ENCODE results near the gene AKT2. TPM values are rescaled to one million over a fixed set of nuclear protein-coding genes. Genes with fewer than 3 reads are reported as not detected.
"Not testable (repeated sequence)": the region's sequence is repeated elsewhere in the genome, so short reads cannot be mapped to it uniquely, and the experiment has no call there.

The AKT2 gene
- 148 and 149 TPM in 2 replicates for total RNA-seq

GRCh38 chr19:40284501-40285352 lies at the start of gene AKT2:
TSS of gene AKT2 (minus strand) at chr19:40285345. CDS start at chr19:40265267, 20,078 bp downstream.
- H3K27ac Mint-ChIP-seq: peak within 1 kb of the TSS; percentile 99
- no peaks in the 10 kb centered on the region for H3K9me3 Mint-ChIP-seq
- peaks cover 36% of the 10 kb centered on the region for H3K4me1 Mint-ChIP-seq (ENCODE audit: low read depth)
- DNase-seq (ENCODE audit: low spot score): peak; percentile 38
- H3K4me3 Mint-ChIP-seq (ENCODE audit: low read depth): peak within 1 kb of the TSS; percentile 89
- H3K27me3 Mint-ChIP-seq (ENCODE audit: low read depth): no peaks in the 10 kb centered on the region
- intact Hi-C loops (cut with micrococcal nuclease): loop anchor here (1.0 to 10.0 kb wide), 4 partner anchors 141 to 520 kb away; partner anchors contain the start of genes LTBP4 and SERTAD1
- peaks cover 5% of the 10 kb centered on the region for H3K36me3 Mint-ChIP-seq (ENCODE audit: low read depth)

- H3K4me3 Mint-ChIP-seq (ENCODE audit: low read depth); DNase-seq (ENCODE audit: low spot score); H3K27ac Mint-ChIP-seq; intact Hi-C loops (cut with micrococcal nuclease); H3K4me1 Mint-ChIP-seq (ENCODE audit: low read depth); H3K27me3 Mint-ChIP-seq (ENCODE audit: low read depth); H3K9me3 Mint-ChIP-seq: not testable (repeated sequence)
- H3K36me3 Mint-ChIP-seq (ENCODE audit: low read depth): peaks cover 41% of the 10 kb centered on the region
Measured at GRCh38 chr19:40333083-40333482, 47.9 kb upstream of the AKT2 start.

DNA sequence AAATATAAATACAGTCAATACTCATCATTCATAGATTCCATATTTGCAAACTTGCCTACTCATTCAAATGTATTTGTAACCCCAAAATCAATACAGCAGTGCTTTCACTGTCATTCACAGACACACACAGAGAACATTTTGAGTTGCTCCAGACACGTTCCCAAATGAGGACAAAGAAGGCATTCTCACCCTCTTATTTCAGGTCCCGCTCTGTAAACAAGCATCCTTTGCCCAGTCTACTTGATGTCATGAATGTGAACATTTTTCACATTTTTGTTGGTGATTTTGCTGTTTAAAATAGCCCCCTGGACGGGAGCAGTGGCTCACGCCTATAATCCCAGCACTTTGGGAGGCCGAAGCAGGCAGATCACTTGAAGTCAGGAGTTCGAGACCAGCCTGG lies 47.5 kb upstream of the AKT2 start:
- Mint-ChIP-seq H3K4me1 (ENCODE audit: low read depth) (no peaks in the 10 kb centered on the region), H3K4me3 (ENCODE audit: low read depth) (no peak overlapping the region), H3K27ac (no peak overlapping the region), H3K36me3 (ENCODE audit: low read depth) (peaks cover 41% of the 10 kb centered on the region), H3K27me3 (ENCODE audit: low read depth) (no peaks in the 10 kb centered on the region), H3K9me3 (no peaks in the 10 kb centered on the region)
- DNase-seq (ENCODE audit: low spot score): no peak
- intact Hi-C loops (cut with micrococcal nuclease): no loop called here

DNA sequence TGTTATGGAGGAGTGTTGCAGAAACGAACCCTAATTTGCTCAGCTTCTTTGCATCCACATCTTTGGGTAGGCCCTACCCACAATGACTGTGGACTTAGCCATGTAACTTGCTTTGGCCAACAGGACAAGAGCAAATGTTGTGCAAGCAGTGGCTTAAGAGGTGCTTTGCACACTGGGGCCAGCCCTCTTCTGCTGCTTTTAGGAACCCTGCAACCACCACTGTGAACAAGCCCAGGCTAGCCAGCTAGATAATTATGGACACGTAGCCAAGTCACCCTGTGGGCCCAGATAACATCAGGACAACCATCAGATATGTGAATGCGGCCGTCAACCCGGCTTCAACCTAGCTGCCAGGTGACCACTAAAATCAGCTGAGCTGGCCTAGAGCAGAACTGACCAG lies 45.9 kb upstream of the AKT2 start:
- no peak for DNase-seq (ENCODE audit: low spot score)
- Mint-ChIP-seq H3K4me3 (ENCODE audit: low read depth) (no peak overlapping the region), H3K36me3 (ENCODE audit: low read depth) (peaks cover 48% of the 10 kb centered on the region), H3K27ac (no peak overlapping the region), H3K9me3 (no peaks in the 10 kb centered on the region), H3K4me1 (ENCODE audit: low read depth) (no peaks in the 10 kb centered on the region), H3K27me3 (ENCODE audit: low read depth) (no peaks in the 10 kb centered on the region)
- intact Hi-C loops (cut with micrococcal nuclease): no loop called here

- DNase-seq (ENCODE audit: low spot score): no peak
- H3K4me1 Mint-ChIP-seq (ENCODE audit: low read depth): no peaks in the 10 kb centered on the region
- H3K4me3 Mint-ChIP-seq (ENCODE audit: low read depth): no peak overlapping the region
- H3K9me3 Mint-ChIP-seq: no peaks in the 10 kb centered on the region
- intact Hi-C loops (cut with micrococcal nuclease): no loop called here
- H3K36me3 Mint-ChIP-seq (ENCODE audit: low read depth): peaks cover 65% of the 10 kb centered on the region
- no peak overlapping the region for H3K27ac Mint-ChIP-seq
- no peaks in the 10 kb centered on the region for H3K27me3 Mint-ChIP-seq (ENCODE audit: low read depth)
Measured at GRCh38 chr19:40326201-40326600, 41.1 kb upstream of the AKT2 start.

- Mint-ChIP-seq H3K27me3 (ENCODE audit: low read depth) (no peaks in the 10 kb centered on the region), H3K9me3 (no peaks in the 10 kb centered on the region), H3K36me3 (ENCODE audit: low read depth) (peaks cover 60% of the 10 kb centered on the region), H3K27ac (no peak overlapping the region), H3K4me3 (ENCODE audit: low read depth) (no peak overlapping the region), H3K4me1 (ENCODE audit: low read depth) (no peaks in the 10 kb centered on the region)
- DNase-seq (ENCODE audit: low spot score): no peak
- intact Hi-C loops (cut with micrococcal nuclease): no loop called here
Measured at GRCh38 chr19:40323705-40324104, 38.6 kb upstream of the AKT2 start.

GRCh38 chr19:40322951-40323615 lies 37.9 kb upstream of the AKT2 start:
- Mint-ChIP-seq H3K4me3 (ENCODE audit: low read depth) (no peak overlapping the region), H3K27me3 (ENCODE audit: low read depth) (no peaks in the 10 kb centered on the region), H3K9me3 (no peaks in the 10 kb centered on the region), H3K4me1 (ENCODE audit: low read depth) (no peaks in the 10 kb centered on the region), H3K27ac (no peak overlapping the region), H3K36me3 (ENCODE audit: low read depth) (peaks cover 56% of the 10 kb centered on the region)
- DNase-seq (ENCODE audit: low spot score): no peak
- intact Hi-C loops (cut with micrococcal nuclease): no loop called here

DNA sequence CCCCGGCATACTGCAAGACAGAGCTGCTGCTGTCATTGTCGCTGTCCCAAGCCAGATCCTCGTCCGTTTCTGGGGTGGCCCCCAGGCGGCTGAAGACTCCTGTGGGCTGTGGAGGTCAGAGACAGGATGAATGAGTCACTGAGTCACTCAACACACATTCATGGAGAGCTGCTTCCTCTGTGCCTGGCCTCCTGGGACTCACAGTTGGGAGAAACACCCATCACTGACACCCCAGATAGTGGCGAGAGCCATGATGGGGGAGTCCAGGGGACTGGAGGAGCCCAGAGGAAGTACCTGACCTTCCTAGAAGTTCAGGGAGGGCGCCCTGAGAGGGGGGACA lies 37.1 kb upstream of the AKT2 start:
- Mint-ChIP-seq H3K27ac (no peak overlapping the region), H3K4me3 (ENCODE audit: low read depth) (no peak overlapping the region), H3K9me3 (no peaks in the 10 kb centered on the region), H3K4me1 (ENCODE audit: low read depth) (no peaks in the 10 kb centered on the region), H3K27me3 (ENCODE audit: low read depth) (no peaks in the 10 kb centered on the region), H3K36me3 (ENCODE audit: low read depth) (peaks cover 51% of the 10 kb centered on the region)
- no peak for DNase-seq (ENCODE audit: low spot score)
- intact Hi-C loops (cut with micrococcal nuclease): no loop called here

- H3K4me1 Mint-ChIP-seq (ENCODE audit: low read depth): no peaks in the 10 kb centered on the region
- no peaks in the 10 kb centered on the region for H3K27me3 Mint-ChIP-seq (ENCODE audit: low read depth)
- H3K9me3 Mint-ChIP-seq: no peaks in the 10 kb centered on the region
- intact Hi-C loops (cut with micrococcal nuclease): no loop called here
- no peak overlapping the region for H3K27ac Mint-ChIP-seq
- H3K36me3 Mint-ChIP-seq (ENCODE audit: low read depth): peaks cover 50% of the 10 kb centered on the region
- no peak for DNase-seq (ENCODE audit: low spot score)
- H3K4me3 Mint-ChIP-seq (ENCODE audit: low read depth): no peak overlapping the region
Measured at GRCh38 chr19:40321566-40322270, 36.6 kb upstream of the AKT2 start.

GRCh38 chr19:40321076-40321475 lies 35.9 kb upstream of the AKT2 start:
- Mint-ChIP-seq H3K27me3 (ENCODE audit: low read depth) (no peaks in the 10 kb centered on the region), H3K4me1 (ENCODE audit: low read depth) (no peaks in the 10 kb centered on the region), H3K9me3 (no peaks in the 10 kb centered on the region), H3K27ac (no peak overlapping the region), H3K36me3 (ENCODE audit: low read depth) (peaks cover 46% of the 10 kb centered on the region), H3K4me3 (ENCODE audit: low read depth) (no peak overlapping the region)
- intact Hi-C loops (cut with micrococcal nuclease): no loop called here
- no peak for DNase-seq (ENCODE audit: low spot score)

DNA sequence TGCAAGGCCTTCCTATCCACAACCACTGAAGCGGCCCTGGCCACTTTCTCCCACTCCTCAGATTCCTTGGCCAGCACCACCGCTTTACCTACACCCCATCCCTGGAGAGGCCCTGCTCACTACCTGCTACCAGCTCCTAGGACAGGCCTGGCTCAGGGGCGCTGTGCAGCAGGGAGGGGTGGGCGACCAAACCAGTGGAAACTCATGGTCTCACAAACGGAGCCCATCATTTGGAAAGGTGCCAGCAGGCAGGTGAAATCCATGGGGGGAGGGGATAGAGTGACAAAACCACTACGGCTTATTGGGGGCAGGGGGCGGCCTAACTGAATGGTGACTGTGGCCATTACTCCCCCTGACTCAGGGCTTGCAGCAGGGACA lies 35.4 kb upstream of the AKT2 start:
- DNase-seq (ENCODE audit: low spot score): no peak
- H3K9me3 Mint-ChIP-seq: no peaks in the 10 kb centered on the region
- no peaks in the 10 kb centered on the region for H3K27me3 Mint-ChIP-seq (ENCODE audit: low read depth)
- peaks cover 41% of the 10 kb centered on the region for H3K36me3 Mint-ChIP-seq (ENCODE audit: low read depth)
- no peaks in the 10 kb centered on the region for H3K4me1 Mint-ChIP-seq (ENCODE audit: low read depth)
- intact Hi-C loops (cut with micrococcal nuclease): no loop called here
- H3K4me3 Mint-ChIP-seq (ENCODE audit: low read depth): no peak overlapping the region
- H3K27ac Mint-ChIP-seq: no peak overlapping the region

- Mint-ChIP-seq H3K36me3 (ENCODE audit: low read depth) (peaks cover 14% of the 10 kb centered on the region), H3K27me3 (ENCODE audit: low read depth) (no peaks in the 10 kb centered on the region), H3K27ac (no peak overlapping the region), H3K4me3 (ENCODE audit: low read depth) (no peak overlapping the region), H3K4me1 (ENCODE audit: low read depth) (no peaks in the 10 kb centered on the region), H3K9me3 (no peaks in the 10 kb centered on the region)
- intact Hi-C loops (cut with micrococcal nuclease): no loop called here
- DNase-seq (ENCODE audit: low spot score): no peak
Measured at GRCh38 chr19:40317338-40317737, 32.2 kb upstream of the AKT2 start.
